Cardiac fibroblast (primary cell): ENCODE data around the gene MAN1C1.
A peak's percentile ranks its signal among the peaks of the same experiment; 100 is the strongest.

Source experiments
- DNase-seq, 2 donors: peaks; one replicate each; pipeline versions ENCODE4 v3.0.0 to v3.0.0-alpha.2; 2010; ENCODE audit warnings: low read depth in 2 of 2
- H3K4me3 ChIP-seq, 2 donors: replicated peaks in 1 of 2; 1 replicate in 1 of 2; 2 replicates in 1 of 2; pipeline ENCODE4 v1.5.1; 2011; ENCODE audit warnings: low read depth in 2 of 2, low read length in 2 of 2, mild to moderate bottlenecking in 2 of 2, moderate library complexity in 1 of 2
- CTCF ChIP-seq: IDR thresholded peaks from one replicate; pipeline ENCODE4 v1.5.1; 2011; ENCODE audit warnings: low read depth, mild to moderate bottlenecking, low read length, inconsistent platforms

Gene MAN1C1

GRCh38 chr1:25767437-25767770 is 150.8 kb downstream of the MAN1C1 start:
- no peak overlapping the region for H3K4me3 ChIP-seq
- no peak for DNase-seq
- TF ChIP-seq CTCF: no peak

- no peak overlapping the region for H3K4me3 ChIP-seq
- TF ChIP-seq CTCF: no peak
- DNase-seq: no peak
These were observed 152.4 kb downstream of the MAN1C1 start for GRCh38 chr1:25768999-25769398.

DNA sequence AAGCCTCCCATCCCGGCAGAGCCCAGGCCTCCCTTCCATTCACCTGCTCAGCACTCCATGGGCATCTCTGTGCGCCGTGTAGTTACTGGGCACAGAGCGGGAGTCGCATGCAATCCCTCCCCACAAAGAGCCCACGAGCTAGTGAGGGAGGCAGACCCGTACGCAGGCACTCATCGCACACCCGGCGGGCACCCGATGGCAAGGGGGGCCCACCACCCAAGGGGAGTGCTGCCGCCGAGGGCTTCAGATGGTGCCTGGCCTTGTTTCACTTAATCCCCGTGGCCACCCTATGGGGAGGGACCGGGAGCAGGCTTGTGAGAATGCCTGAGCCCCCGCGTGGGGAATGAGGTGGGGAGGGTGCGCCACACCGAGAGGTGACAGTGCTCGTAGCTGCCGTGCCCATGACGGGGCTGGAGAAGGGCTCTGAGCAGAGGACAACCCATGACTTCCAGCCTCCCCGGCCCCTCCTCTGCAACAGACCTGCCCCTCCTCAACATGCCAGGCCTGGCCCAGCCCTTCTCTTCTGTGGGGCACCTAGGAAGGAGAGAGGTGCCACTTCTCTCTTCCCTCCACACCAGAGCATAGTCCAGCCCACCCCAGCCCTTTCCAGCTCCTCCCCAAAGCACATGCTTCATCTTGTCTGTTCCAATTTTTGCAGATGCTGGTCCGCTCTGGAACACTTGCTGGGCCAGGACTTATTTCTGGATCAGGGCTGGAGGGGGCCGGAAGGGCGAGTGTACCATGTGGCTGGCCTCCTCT is 153.2 kb downstream of the MAN1C1 start:
- TF ChIP-seq CTCF: no peak
- DNase-seq: no peak
- H3K4me3 ChIP-seq: no peak overlapping the region

DNA sequence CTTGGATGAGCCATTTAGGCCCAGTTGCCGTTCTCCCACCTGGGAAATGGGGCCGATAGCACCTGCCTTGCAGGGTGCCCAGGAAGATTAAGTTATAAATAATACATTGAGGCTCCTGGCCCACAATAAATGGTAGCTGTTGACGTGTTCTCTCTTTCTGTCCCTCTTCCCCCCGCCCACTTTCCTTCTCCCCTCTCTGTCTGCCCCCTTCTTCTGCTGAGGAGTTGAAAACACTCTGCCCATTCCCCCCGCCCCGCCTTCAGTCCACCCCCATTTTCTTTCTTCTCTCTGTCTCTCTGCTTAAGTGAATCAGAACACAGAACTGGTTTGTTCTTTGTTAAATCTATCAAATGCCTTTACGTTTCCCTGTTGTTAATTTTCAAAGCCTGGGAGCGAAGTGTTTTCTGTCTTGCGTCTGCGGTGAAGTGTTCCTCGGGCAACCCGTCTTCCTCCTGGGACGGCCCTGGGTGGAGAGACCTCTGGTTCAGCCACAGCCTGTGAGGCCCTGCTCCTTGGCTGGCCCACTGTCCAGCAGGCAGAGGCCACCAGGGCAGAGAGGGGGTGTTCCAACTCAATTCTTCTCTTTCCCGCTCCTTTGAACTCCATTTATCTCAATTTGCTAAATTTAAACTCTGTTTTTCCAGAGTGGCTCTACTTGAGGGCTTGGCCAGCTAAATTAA is 154.1 kb downstream of the MAN1C1 start:
- DNase-seq: no peak
- no peak overlapping the region for H3K4me3 ChIP-seq
- TF ChIP-seq CTCF: no peak

- no peak overlapping the region for H3K4me3 ChIP-seq
- TF ChIP-seq CTCF: no peak
- DNase-seq: peak in 1 of 2 donors; percentile 9
These were observed 154.9 kb downstream of the MAN1C1 start for GRCh38 chr1:25771221-25772114.

- TF ChIP-seq CTCF: no peak
These were observed 155.6 kb downstream of the MAN1C1 start for GRCh38 chr1:25772164-25772563.

More at GRCh38 chr1:25772164-25772563, 155.6 kb downstream of the MAN1C1 start:
- DNase-seq: no peak
- H3K4me3 ChIP-seq: no peak overlapping the region
